ENCODE results near the gene ALDOC. TPM values are rescaled to one million over a fixed set of nuclear protein-coding genes. Genes with fewer than 3 reads are reported as not detected.
A peak's percentile ranks its signal among the peaks of the same experiment; 100 is the strongest.

Gene ALDOC
- total and polyA plus RNA-seq, 10 of the 15 experiments (the other 5 are each of a cell fraction or from before 2014, with no cell fraction given): 16.0 to 268 (median 78.2) TPM

DNA sequence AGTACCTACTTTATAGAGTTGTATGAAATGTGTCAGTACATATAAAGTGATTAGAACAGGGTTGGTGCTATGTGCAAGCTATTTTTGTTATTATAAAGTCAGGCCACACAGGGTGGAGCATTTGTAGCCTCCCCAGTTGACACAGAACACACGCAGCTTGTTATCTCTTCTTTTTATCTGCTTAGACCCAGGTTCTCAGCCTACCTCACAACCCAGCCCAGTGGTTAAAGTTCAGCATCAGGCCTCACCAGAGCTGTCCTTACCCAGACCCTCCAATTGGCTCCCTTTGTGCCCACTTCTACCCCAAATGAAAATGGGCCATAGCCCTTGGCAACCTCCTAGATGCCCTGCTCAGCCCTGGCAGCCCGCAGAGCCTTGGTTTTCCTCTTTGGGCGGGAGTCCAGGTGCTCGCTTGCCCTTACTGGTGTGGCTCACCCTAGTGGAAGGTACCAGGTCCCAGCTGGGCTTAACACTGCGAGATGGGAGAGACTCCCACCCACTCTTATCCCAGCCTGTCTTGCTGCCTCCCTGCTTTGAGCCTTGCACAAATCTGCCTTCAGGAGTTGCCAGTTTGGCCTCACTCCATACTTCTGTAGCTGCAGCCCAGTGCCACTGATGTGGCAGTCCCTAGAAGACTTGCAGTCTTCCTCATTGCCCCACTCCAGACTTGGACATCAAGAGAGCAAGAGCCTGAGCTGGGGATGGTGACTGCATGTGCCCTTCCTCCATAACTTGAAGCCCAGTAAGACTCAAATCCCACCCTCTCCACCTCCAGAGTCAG is 4.2 kb downstream of the ALDOC start:
- ChIA-PET POLR2A (interaction anchor here (1.3 to 9.9 kb wide), 8 partner anchors 21 to 147 kb away, joined by 3 to 148 read pairs (median 12); partner anchors contain the start of genes RPL23A, SPAG5 and UNC119), SMC1A (ENCODE audit: uncharacterized antibody, unreplicated experiment) (interaction anchor here (0.9 to 8.3 kb wide), 6 partner anchors 15 to 71 kb away, joined by 3 to 89 read pairs (median 10); no protein-coding TSS in a partner anchor), CTCF (interaction anchor here (1.2 to 6.6 kb wide), 3 partner anchors 24 to 88 kb away, joined by 4 to 83 read pairs (median 4); no protein-coding TSS in a partner anchor), RAD21 (ENCODE audit: unreplicated experiment) (interaction anchor here (0.9 to 7.1 kb wide), 6 partner anchors 20 to 72 kb away, joined by 4 to 102 read pairs (median 12); partner anchors contain the start of genes BLTP2, SPAG5 and UNC119)
- BruUV-seq (replicated peaks): no TSS peak
- Histone ChIP-seq H3K27ac (ENCODE audit: control insufficient read depth, insufficient read depth) (no peak overlapping the region), H3K4me1 (ENCODE audit: control insufficient read depth, insufficient read depth, low read length) (peaks cover 20% of the 10 kb centered on the region), H3K9ac (ENCODE audit: control insufficient read depth, insufficient read depth, low read length) (peak overlapping the region; percentile 90), H3K79me2 (ENCODE audit: control insufficient read depth, insufficient read depth, low read length) (peaks cover 58% of the 10 kb centered on the region), H3K9me3 (replicated peaks; ENCODE audit: control insufficient read depth, insufficient read depth, low read length) (no peaks in the 10 kb centered on the region), H3K4me2 (ENCODE audit: control insufficient read depth, insufficient read depth) (peak overlapping the region; percentile 84), H3K36me3 (ENCODE audit: control insufficient read depth in 2 of 2, insufficient read depth in 2 of 2, low read length in 1 of 2) (peaks cover 1 to 17% of the 10 kb centered on the region in 2 experiments; a peak in 1 of 4 replicates), H4K20me1 (ENCODE audit: control insufficient read depth, insufficient read depth) (no peaks in the 10 kb centered on the region), H2AFZ (ENCODE audit: control insufficient read depth, low read depth, low read length) (no peak overlapping the region), H3K4me3 (peak overlapping the region; percentile 90; the same call in 1 of the 2 replicates), H3K27me3 (replicated peaks in 1 of 2; ENCODE audit: control insufficient read depth in 2 of 2, insufficient read depth in 2 of 2, low read length in 1 of 2) (no peaks in the 10 kb centered on the region)
- no peak for ATAC-seq
- in situ Hi-C loops (cut with MboI): loop anchor here (25.0 kb wide), 1 partner anchor 1085 kb away; no protein-coding TSS in a partner anchor
- 77% methylated on average over 5 of the region's 5 CpGs for WGBS (ENCODE audit: insufficient coverage, insufficient replicate concordance, low lambda C conversion rate, missing lambda C conversion rate)
- TF ChIP-seq, protein P1, sequence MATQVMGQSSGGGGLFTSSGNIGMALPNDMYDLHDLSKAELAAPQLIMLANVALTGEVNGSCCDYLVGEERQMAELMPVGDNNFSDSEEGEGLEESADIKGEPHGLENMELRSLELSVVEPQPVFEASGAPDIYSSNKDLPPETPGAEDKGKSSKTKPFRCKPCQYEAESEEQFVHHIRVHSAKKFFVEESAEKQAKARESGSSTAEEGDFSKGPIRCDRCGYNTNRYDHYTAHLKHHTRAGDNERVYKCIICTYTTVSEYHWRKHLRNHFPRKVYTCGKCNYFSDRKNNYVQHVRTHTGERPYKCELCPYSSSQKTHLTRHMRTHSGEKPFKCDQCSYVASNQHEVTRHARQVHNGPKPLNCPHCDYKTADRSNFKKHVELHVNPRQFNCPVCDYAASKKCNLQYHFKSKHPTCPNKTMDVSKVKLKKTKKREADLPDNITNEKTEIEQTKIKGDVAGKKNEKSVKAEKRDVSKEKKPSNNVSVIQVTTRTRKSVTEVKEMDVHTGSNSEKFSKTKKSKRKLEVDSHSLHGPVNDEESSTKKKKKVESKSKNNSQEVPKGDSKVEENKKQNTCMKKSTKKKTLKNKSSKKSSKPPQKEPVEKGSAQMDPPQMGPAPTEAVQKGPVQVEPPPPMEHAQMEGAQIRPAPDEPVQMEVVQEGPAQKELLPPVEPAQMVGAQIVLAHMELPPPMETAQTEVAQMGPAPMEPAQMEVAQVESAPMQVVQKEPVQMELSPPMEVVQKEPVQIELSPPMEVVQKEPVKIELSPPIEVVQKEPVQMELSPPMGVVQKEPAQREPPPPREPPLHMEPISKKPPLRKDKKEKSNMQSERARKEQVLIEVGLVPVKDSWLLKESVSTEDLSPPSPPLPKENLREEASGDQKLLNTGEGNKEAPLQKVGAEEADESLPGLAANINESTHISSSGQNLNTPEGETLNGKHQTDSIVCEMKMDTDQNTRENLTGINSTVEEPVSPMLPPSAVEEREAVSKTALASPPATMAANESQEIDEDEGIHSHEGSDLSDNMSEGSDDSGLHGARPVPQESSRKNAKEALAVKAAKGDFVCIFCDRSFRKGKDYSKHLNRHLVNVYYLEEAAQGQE (IDR thresholded peaks at IDR 0.05; ENCODE audit: low read depth, low read length): no peak
- DNase-seq (ENCODE audit: low read depth, low spot score): no peak
- no peak for FAIRE-seq
- intact Hi-C loops (cut with micrococcal nuclease; ENCODE audit: unreplicated experiment): loop anchor here (5.0 kb wide), 1 partner anchor 50 kb away; no protein-coding TSS in a partner anchor
